GM13976 (cell line): Measurements from ENCODE around the gene RXFP1.

Source experiments
- DNase-seq: peaks from one replicate; pipeline ENCODE4 v3.0.0; 2012; ENCODE audit warnings: low spot score
- in situ Hi-C: fragments of 300-500 bp; cut with MboI; formaldehyde crosslinking; loops from one replicate; pipeline ENCODE4 v1.12.0; 2022; ENCODE audit warnings: low sequenced_read_pairs, mixed read lengths, inconsistent platforms; ENCODE audit not compliant: unreplicated experiment
- TF ChIP-seq, protein P1 (sequence below): IDR thresholded peaks from 2 replicates; pipeline ENCODE4 v1.5.1; 2012; ENCODE audit warnings: borderline replicate concordance, mild to moderate bottlenecking; ENCODE audit not compliant: insufficient read depth; ENCODE audit errors: extremely low read depth, missing control alignments, control extremely low read depth

The RXFP1 gene

DNA sequence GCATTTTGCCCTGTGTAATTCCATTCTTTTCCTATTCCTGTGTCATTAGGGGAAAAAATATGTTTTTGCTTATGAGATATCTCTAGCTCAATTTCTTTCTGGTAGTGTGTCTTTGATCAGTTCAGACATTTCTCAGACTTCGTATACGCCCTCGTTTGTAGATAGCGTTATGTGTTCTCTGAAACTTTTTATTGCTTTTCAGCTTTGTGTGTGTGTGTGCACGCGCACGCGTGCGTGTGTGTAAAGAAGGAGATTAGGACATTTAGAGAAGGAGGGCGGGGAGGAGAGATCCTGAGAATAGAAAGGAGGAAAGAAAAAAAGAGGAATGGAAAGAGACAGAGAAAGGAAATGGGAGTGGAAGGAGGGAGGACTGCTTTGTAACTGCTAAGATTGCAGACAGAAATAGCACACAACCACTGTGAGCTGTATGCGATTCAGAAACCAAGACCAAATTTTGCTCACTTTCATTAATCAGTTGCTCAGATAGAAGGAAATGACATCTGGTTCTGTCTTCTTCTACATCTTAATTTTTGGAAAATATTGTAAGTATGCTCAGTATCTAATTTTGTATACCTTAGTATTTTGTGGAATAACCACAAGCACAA, at the start of gene RXFP1:
Gene RXFP1, plus strand, starts transcription at position 399 of the 605 bp plus-strand sequence. Its CDS starts 95 bp downstream, at position 494.
- no peak for DNase-seq
- TF ChIP-seq, protein P1, sequence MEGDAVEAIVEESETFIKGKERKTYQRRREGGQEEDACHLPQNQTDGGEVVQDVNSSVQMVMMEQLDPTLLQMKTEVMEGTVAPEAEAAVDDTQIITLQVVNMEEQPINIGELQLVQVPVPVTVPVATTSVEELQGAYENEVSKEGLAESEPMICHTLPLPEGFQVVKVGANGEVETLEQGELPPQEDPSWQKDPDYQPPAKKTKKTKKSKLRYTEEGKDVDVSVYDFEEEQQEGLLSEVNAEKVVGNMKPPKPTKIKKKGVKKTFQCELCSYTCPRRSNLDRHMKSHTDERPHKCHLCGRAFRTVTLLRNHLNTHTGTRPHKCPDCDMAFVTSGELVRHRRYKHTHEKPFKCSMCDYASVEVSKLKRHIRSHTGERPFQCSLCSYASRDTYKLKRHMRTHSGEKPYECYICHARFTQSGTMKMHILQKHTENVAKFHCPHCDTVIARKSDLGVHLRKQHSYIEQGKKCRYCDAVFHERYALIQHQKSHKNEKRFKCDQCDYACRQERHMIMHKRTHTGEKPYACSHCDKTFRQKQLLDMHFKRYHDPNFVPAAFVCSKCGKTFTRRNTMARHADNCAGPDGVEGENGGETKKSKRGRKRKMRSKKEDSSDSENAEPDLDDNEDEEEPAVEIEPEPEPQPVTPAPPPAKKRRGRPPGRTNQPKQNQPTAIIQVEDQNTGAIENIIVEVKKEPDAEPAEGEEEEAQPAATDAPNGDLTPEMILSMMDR = no peak
- in situ Hi-C loops = no loop called here

DNA sequence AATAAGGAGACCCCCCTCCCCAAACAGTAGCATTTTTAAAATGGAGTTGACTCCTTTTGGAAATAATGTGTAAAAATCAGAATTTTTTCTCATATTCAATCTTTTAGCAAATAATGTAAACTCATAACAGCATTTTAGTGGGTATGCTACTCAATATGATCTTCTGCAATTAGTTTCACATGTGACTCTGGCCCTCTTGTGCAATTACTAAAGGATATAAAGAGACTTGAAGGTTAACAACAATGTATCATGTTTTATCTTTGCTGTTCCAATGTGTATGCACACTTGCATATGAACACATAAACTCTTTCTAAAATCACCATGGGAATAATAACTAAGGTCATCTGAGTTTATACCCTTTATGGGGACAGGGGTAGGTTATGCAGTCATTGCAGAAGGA, 39.9 kb upstream of the RXFP1 start:
- TF ChIP-seq, protein P1 = no peak
- in situ Hi-C loops = no loop called here
- DNase-seq = no peak

DNA sequence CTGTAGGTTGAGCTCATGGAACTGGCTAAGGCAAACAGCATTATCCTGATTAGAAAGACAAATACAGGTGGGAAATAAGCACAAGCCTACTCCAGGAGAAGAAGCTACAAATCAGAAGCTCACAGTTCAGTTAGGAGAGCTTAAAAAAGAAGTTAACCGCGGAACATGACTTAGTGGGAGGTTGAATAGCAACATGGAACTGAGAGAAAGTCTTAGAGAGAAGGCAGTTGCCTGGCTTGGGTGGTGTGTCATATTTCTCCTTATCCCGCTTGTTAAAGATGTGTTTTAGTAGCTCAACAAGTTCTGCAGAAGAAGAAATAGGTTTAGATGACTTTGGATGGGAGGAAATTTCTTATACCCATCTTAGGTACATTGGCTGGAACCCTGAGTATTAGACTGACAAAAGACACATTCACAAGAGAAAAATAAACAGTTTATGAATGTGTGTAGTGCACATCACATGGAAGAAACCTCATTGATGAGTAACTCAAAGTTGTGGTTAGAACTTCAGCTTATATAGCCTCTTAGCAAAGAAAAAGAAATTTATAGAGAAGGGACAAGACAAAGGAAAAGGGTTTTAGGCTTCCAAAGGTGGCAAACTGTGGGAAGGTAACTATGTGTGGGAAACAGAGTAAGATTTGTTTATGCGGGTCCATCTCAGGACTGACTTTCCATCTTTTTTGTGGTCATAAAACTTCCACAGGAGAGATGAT, 37.4 kb upstream of the RXFP1 start:
- DNase-seq = no peak
- in situ Hi-C loops = no loop called here
- TF ChIP-seq, protein P1 = no peak

DNA sequence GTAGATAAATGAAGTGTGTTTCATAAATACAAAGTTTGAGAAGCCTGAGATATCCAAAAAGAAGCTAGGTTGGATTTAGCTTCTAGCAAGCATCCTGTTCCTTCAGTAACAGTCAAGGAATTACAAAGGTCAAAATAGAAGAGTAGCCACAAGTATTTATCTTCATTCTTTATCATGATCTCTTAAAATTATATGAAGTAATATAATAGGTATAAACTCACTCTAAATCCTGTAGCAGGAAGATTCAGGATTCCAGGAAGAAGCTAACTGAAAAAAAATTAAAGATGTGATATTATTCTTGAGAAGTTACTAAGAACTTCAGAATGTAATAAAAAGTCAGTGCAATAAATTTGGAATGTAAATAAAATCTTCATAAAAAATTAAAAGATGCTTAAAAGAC, 31.1 kb upstream of the RXFP1 start:
- DNase-seq = no peak
- in situ Hi-C loops = no loop called here
- TF ChIP-seq, protein P1 = no peak

DNA sequence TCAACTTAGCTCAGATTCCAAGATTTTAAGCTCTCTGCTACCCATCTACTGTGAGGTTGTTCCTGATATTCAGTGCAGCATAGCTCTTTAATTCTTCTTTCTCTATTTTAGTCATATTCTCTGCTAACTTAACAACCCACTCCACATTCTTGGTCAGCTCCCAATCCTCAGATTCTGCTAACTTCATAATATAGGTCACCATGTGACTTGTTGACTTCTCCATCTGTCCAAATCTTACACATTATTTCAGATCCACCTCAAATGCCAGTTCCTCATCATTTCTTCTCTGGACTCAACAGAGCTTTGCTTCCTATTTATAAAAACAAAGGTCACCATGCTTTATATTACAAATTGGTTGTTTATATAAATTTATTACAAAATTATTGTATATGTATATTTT, 29.3 kb upstream of the RXFP1 start:
- TF ChIP-seq, protein P1 = no peak
- in situ Hi-C loops = no loop called here
- no peak for DNase-seq

DNA sequence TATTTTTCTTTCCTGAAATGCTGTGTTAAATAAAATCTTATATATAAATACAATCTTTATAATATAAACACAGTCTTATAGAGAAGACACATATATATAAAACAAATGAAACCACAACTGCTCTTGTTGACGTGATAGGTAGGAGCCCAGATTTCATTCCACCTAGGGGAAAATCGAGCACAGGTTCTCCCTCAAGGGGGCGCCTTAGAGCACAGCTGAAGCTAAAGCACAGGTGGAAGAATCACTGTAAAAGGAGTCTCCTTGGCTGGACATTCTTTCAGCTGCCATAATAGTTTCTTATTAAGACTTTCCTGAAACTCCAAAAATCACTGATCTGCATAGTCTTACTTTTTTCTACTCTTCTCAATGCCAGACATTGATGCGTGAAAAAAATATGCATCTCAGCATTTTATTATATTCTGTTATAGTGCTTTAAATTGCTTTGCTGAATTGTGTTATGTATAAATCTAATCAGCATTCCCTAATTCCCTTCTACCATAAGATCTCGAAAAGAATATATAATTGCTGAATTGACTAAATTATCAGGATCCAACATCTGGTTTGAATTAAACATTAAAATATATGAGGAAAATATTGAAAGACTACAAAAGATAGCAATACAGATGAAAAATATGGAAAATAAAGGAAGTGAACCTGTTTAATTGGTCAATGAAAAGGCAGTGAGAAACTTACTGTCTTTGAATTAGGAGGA, 25.5 kb upstream of the RXFP1 start:
- in situ Hi-C loops = no loop called here
- DNase-seq = peak; percentile 45
- TF ChIP-seq, protein P1 = peak; percentile 51
